Breast epithelium (tissue), 4 donors: ENCODE measurements around the gene GRB2. TPM values are rescaled to one million over a fixed set of nuclear protein-coding genes. Genes with fewer than 3 reads are reported as not detected.

Experiments
- DNase-seq, 2 donors: peaks; one replicate each; pipeline ENCODE4 v3.0.0-alpha.2; 2019; ENCODE audit warnings: low spot score in 2 of 2
- H3K27ac ChIP-seq, 2 donors: fragments of 200-600 bp; sonication (generic) in 1 of 2; one replicate each; pipeline ENCODE4 v1.5.1; 2016 to 2019; ENCODE audit warnings: mild to moderate bottlenecking in 1 of 2
- H3K27me3 ChIP-seq, 2 donors: fragments of 200-600 bp; sonication (generic) in 1 of 2; one replicate each; pipeline versions ENCODE4 v1.5.1 to v1.6.0; 2017 to 2019; ENCODE audit warnings: control low read depth in 1 of 2, mild to moderate bottlenecking in 1 of 2
- H3K36me3 ChIP-seq: fragments of 200-600 bp; one replicate; pipeline ENCODE4 v1.5.1; 2019
- H3K4me1 ChIP-seq, 2 donors: fragments of 200-600 bp; sonication (generic); one replicate each; pipeline ENCODE4 v1.5.1; 2016 to 2019; ENCODE audit warnings: control low read depth in 1 of 2
- H3K4me3 ChIP-seq, 3 donors: fragments of 200-600 bp; sonication (generic); 1 replicate in 2 of 3; 2 replicates in 1 of 3; pipeline ENCODE4 v1.5.1; 2016 to 2019; ENCODE audit warnings: mild to moderate bottlenecking in 3 of 3, moderate library complexity in 2 of 3
- H3K9me3 ChIP-seq, 2 donors: fragments of 200-600 bp; sonication (generic) in 1 of 2; one replicate each; pipeline ENCODE4 v1.5.1; 2016 to 2019; ENCODE audit warnings: control low read depth in 1 of 2
- CTCF ChIP-seq, 3 donors: fragments of 450-650 bp; IDR thresholded peaks; one replicate each; pipeline ENCODE4 v1.5.1; 2016 to 2017; ENCODE audit warnings: antibody characterized with exemption in 3 of 3, mild to moderate bottlenecking in 3 of 3, moderate library complexity in 3 of 3
- POLR2A ChIP-seq: fragments of 450-650 bp; IDR thresholded peaks from one replicate; pipeline ENCODE4 v1.6.1; 2016; ENCODE audit warnings: antibody characterized with exemption, mild to moderate bottlenecking, moderate library complexity
- POLR2AphosphoS5 ChIP-seq, 3 donors: sonication (generic); formaldehyde crosslinking; IDR thresholded peaks; one replicate each; pipeline ENCODE4 v1.6.1; 2017; ENCODE audit warnings: antibody characterized with exemption in 3 of 3
- intact Hi-C: fragments of 100-400 bp; cut with DNase I; formaldehyde crosslinking; loops from one replicate; pipeline ENCODE4 v1.15.1; 2023; ENCODE audit warnings: low total_unique reads
- total RNA-seq, 3 donors: library from RNA; depleted of rRNA; stranded (reverse); fragments of >200 nt; gene quantifications; one replicate each; pipeline ENCODE4 v1.1.0, GENCODE V29; 2016

GRB2 gene
- total RNA-seq, 3 donors from 2014 or later: 72.4 to 104 (median 77.1) TPM

- intact Hi-C loops: no loop called here
- H3K27ac ChIP-seq: no peak overlapping the region
- TF ChIP-seq CTCF (IDR thresholded peaks at IDR 0.05) (no peak), POLR2A (no peak)
- H3K4me3 ChIP-seq: no peak overlapping the region
- H3K36me3 ChIP-seq: no peaks in the 10 kb centered on the region
- H3K9me3 ChIP-seq: no peaks in the 10 kb centered on the region
- H3K4me1 ChIP-seq: peaks cover 9 to 10% of the 10 kb centered on the region in 2 donors
- no peaks in the 10 kb centered on the region for H3K27me3 ChIP-seq
- no peak for DNase-seq
Observed at GRCh38 chr17:75396796-75397195, 8.7 kb downstream of the GRB2 start.

- peaks cover 9 to 10% of the 10 kb centered on the region in 2 donors for H3K4me1 ChIP-seq
- H3K36me3 ChIP-seq: no peaks in the 10 kb centered on the region
- no peaks in the 10 kb centered on the region for H3K27me3 ChIP-seq
- H3K4me3 ChIP-seq: no peak overlapping the region
- intact Hi-C loops: no loop called here
- TF ChIP-seq CTCF (IDR thresholded peaks at IDR 0.05): no peak
- no peak for TF ChIP-seq POLR2AphosphoS5 (IDR thresholded peaks at IDR 0.05)
- TF ChIP-seq POLR2A: no peak
- H3K9me3 ChIP-seq: no peaks in the 10 kb centered on the region
- no peak overlapping the region for H3K27ac ChIP-seq
- no peak for DNase-seq
Observed at GRCh38 chr17:75396025-75396424, 9.5 kb downstream of the GRB2 start.

- Histone ChIP-seq H3K27ac (peak overlapping the region; percentile 85 to 88), H3K4me1 (peaks cover 9 to 10% of the 10 kb centered on the region in 2 donors)
- intact Hi-C loops: no loop called here
Observed at GRCh38 chr17:75394332-75394918, 11.1 kb downstream of the GRB2 start.

GRCh38 chr17:75393523-75394331 is 11.8 kb downstream of the GRB2 start:
- peak overlapping the region; percentile 85 to 88 for H3K27ac ChIP-seq
- TF ChIP-seq POLR2A (no peak), CTCF (IDR thresholded peaks at IDR 0.05) (peak; percentile 7 to 36 (median 34)), POLR2AphosphoS5 (IDR thresholded peaks at IDR 0.05) (peak in 1 of 3 donors; percentile 55)
- peak overlapping the region; percentile 50 to 71 (median 65) for H3K4me3 ChIP-seq
- H3K9me3 ChIP-seq: no peaks in the 10 kb centered on the region
- intact Hi-C loops: no loop called here
- H3K4me1 ChIP-seq: peaks cover 9 to 10% of the 10 kb centered on the region in 2 donors
- H3K36me3 ChIP-seq: no peaks in the 10 kb centered on the region
- H3K27me3 ChIP-seq: no peaks in the 10 kb centered on the region
- peak; percentile 92 to 97 for DNase-seq

More at GRCh38 chr17:75394332-75394918, 11.1 kb downstream of the GRB2 start:
- H3K36me3 ChIP-seq: no peaks in the 10 kb centered on the region
- H3K27me3 ChIP-seq: no peaks in the 10 kb centered on the region
- no peaks in the 10 kb centered on the region for H3K9me3 ChIP-seq
- DNase-seq: no peak
- TF ChIP-seq POLR2A: no peak
- TF ChIP-seq CTCF (IDR thresholded peaks at IDR 0.05): no peak
- no peak for TF ChIP-seq POLR2AphosphoS5 (IDR thresholded peaks at IDR 0.05)
- H3K4me3 ChIP-seq: peak overlapping the region; percentile 50 to 71 (median 65)

- H3K27ac ChIP-seq: peak overlapping the region; percentile 36 to 41
- intact Hi-C loops: no loop called here
- H3K36me3 ChIP-seq: no peaks in the 10 kb centered on the region
- peak overlapping the region in 1 of 3 donors; percentile 71 for H3K4me3 ChIP-seq
- H3K9me3 ChIP-seq: no peaks in the 10 kb centered on the region
- no peak for TF ChIP-seq POLR2A
- TF ChIP-seq POLR2AphosphoS5 (IDR thresholded peaks at IDR 0.05): no peak
- no peak for TF ChIP-seq CTCF (IDR thresholded peaks at IDR 0.05)
- H3K27me3 ChIP-seq: no peaks in the 10 kb centered on the region
- DNase-seq: no peak
- peaks cover 9 to 10% of the 10 kb centered on the region in 2 donors for H3K4me1 ChIP-seq
Observed at GRCh38 chr17:75392559-75392958, 12.9 kb downstream of the GRB2 start.
